GM21390 (cell line): ENCODE measurements around the gene RAB25.
"Not testable (repeated sequence)": the region's sequence is repeated elsewhere in the genome, so short reads cannot be mapped to it uniquely, and the experiment has no call there.

Experiments used
- ATAC-seq: cut with Tn5 transposase; IDR thresholded peaks from one replicate; pipeline ENCODE4 v1.9.1; 2021; ENCODE audit not compliant: unreplicated experiment

The RAB25 gene

DNA sequence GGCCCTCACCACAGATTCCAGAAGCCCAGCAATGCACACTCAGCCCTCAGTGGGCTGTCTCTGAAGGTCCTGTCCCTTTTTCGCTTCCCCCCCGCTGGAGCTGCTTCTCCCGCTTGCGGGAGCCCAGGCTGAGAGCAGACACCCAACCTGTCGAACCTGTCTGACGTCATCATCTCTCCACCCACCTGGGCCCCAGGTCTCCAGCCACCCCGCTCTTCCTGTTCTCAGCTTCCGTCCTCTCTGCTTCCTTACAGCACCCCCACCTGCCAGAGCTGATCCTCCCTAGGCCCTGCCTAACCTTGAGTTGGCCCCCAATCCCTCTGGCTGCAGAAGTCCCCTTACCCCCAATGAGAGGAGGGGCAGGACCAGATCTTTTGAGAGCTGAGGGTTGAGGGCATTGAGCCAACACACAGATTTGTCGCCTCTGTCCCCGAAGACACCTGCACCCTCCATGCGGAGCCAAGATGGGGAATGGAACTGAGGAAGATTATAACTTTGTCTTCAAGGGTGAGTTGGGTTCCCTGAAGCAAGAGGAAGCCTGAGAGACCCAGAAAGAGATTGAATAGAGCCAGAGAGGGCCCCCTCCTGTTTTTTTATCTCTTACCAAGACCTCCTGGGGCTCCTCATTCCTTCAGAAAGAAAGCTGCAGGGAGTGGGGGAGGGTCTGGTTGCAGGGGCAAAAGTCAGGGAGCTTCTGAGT lies at the start of gene RAB25:
Gene RAB25, plus strand, starts transcription at position 224 of the 700 bp plus-strand sequence. Its CDS starts 241 bp downstream, at position 465.
- ATAC-seq, result no peak

DNA sequence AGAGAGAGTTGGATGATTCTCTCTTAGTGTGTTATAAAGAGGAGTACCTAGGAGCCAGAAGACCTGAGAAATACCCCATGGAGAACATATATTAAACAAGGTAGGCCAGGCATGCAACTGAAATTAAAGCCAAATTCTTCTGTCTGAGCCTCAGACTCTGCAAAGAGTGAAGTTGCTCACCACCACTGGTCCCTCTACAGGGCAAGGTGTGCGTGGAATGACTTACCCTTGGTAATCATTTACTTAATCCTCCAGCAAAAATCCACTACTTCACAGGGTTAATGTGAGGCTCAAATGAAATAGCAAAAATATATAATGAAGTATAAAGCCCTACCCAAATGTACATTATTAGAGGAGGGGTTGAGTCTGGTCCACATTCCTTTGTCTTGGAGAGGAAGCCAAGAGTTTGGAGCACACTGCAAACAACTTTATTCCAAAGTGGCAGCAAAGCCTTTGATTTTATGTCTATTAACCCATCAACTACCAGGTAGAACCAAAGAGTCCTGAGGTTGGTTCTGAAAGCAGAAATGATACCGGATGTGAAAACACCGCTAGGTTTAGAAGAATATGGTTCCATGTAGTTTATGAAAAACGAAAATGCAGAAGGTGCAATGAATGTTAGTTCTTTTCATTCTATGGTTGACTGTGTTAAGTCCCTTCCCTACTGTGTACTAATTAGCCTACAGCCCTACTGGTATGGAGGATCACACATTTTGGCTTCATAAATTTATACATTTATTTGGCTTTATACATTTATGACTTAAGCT lies 48.7 kb upstream of the RAB25 start:
- ATAC-seq, result peak; percentile 87

DNA sequence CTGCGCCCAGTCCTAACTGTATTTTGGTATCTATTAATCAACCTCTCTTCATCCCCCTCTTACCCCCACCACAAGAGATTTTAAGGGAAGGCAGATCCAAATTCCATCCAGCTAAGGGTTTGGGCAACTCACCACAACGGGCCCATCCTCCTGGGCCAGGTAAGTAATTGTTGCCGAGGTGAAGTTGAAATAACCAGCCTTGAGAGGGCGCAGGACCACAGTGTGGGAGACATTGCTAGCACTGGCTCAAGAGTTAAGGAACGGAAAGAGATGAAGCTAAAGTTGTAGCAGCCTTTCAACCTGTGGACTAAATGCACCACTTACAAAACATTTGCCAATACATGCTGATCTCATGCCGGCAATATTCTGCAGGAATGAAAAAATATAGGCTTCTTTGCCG lies 46.1 kb upstream of the RAB25 start:
- no peak for ATAC-seq

DNA sequence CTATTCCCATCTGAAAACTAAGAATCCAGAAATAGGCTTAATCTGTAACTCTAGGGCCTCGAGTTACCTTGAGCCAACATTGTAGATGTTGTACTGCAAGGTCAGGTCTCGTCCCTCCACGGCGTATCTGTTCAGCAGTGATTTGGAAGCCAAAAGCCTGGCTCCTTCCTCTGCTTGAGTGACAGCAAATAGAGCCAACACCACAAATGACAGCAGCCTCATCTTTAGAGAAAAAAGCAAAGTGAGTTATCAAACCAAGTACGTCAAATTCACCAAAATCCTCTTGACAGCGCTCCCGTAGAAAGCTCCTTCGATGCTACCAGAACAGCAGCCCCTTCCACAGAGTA lies 41.0 kb upstream of the RAB25 start:
- no peak for ATAC-seq

DNA sequence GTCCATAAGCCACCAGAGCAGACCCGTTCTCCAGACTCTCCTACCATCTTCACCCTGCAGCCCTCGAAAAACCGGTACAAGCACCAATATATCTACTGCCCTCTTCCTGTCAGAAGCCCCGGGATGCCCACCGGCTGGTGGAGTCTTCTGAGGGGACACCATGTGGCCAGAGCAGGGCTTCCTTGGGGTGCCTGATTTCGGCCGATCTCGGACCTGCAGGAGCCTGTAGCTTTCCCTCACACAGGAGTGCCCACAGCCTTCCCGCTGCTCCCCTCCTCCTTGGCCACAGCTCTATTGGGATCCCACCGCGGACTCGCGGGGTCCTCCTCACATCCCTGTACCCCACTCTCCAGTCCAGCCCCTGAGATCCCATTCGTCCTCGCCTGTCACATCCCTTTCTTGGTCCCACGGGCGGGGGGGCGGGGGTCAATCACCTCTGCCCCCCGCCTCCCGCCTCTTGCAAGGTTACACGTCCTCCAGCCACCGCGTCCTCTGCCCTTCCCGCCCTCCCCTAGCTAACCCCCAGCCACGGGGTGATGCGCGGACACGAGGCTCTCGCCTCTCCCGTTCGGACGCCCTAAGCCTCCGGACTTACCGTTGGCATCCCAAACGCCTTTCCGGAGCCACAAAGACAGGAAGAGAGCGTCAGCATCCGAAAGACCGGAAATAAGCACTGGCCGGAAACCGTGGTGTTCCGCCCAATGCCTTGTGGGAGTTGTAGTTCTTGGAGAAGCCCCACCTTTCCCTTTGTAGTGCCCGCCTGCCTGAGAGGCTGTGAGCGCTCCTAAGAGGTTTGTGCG lies 40.5 kb upstream of the RAB25 start, which contains the start of gene SSR2:
Gene SSR2, minus strand, starts transcription at position 659 of the 800 bp plus-strand sequence. CDS start 784 bp downstream, outside the sequence.
- peak; percentile 96 for ATAC-seq

DNA sequence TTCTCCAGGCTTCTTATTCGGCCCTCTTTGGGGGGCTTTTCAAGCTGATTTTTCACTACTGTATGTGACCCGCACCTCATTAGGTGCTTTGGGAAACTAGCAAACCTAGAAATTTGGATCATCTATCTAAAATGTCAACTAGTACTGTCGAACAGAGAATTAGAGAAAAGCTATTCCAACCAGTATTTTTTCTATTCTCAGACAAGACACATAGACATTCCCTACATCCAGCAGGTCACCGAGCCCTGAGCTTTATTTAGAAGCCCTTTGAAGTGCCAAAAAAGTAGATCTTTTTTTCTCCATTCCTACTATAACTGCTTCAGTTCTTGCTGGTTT lies 39.9 kb upstream of the RAB25 start:
- ATAC-seq, result no peak

DNA sequence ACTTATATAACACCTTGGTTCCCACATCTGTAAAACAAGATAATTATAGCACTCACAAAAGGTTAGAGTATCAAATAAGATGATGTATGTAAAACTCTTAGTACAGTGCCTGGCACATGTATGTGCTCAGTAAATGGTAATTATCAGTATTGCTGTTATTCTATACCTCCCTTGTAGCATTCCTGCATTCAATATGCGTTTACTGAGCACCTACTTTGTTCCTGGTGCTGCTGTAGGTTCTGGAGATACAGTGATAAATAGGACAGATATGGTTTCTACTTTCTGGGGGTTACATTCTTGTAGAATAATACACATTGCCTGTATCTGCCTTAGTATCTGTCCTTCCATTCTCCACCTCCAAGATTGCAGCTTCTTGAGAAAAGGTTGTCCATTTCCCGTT lies 39.0 kb upstream of the RAB25 start:
- no peak for ATAC-seq

DNA sequence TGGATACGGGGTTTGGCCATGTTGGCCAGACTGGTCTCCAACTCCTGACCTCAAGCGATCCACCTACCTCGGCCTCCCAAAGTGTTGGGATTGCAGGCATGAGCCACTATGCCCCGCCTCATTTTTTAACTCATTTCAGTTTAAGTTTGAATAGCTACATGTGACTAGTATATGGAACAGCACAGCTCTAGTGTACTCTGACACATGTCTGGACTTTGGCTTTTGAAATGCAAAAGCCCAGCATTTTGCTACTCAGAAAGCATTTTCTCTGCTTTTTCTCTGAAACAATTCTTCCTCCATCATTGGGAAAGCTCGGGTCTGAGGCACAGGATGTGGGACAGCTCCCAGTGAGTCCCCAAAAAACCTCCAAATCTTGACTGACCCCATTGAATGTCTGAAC lies 36.2 kb upstream of the RAB25 start:
- ATAC-seq, result no peak

DNA sequence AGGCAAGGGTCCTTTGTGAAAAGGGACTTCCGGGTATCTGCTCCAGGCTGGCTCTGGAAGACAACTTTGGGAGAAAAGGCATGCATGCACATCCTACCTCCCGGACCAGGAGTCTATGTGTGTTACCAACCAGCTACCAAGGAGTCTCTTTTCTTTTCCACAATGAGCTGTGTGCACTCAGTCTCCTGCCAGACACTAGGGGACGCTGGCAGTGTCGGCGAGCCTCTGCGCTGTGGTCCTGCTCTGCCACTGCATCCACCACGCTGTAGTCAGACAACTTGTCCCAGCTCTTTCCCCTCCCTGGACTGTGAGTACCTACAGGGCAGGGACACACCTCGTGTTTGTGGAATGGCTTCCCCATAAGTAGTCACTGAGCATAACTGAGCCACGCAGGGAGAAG lies 35.1 kb upstream of the RAB25 start:
- ATAC-seq, result no peak

DNA sequence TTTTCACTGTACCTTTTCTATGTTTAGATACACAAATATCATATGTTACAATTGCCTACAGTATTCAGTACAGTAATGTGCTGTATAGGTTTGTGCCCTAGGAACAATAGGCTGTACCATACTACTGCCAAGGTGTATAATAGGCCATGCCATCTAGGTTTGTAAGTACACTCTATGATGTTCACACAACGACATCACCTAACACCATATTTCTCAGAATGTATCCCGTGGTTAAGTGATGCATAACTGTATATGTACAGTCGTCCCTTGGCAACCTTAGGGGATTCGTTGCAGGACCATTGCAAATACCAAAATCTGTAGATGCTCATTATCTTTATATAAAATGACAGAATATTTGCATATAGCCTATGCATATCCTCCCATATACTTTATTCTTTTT lies 34.4 kb upstream of the RAB25 start:
- ATAC-seq, result no peak

DNA sequence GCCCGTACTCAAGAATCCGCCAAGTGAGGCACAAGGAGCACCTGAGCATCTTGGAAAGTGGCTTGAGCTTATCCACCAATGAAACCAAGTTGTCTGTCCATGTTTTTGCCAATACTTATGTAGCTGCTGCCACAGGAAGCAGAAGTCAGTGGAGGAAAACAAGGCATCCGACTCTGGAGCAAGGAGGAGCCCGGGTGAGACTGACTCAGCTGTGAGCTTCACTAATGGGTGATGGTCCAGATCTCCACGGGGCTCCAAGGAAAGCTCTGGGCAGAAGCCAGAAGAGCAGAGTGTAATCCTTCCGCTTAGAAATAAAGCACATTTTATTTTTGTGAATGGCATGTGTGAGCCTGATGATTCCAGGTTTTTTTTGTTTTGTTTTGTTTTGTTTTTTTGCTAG lies 27.9 kb upstream of the RAB25 start:
- ATAC-seq, result no peak

DNA sequence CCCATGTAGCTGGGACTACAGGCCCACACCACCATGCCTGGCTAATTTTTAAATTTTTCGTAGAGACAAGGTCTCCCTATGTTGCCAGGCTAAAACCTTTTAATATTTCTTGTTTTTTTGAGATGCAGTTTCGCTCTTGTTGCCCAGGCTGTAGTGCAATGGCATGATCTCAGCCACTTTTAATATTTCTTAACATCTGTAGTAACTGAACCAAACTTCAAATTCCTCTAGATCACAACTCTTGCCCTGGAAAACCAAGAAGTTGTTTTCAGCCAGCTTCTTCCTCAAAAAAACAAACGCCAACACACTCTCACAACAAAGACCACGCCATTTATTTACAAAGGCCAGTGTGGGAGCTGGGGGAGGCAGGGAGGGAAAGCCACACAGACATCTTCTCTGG lies 26.0 kb upstream of the RAB25 start:
- not testable (repeated sequence) for ATAC-seq

DNA sequence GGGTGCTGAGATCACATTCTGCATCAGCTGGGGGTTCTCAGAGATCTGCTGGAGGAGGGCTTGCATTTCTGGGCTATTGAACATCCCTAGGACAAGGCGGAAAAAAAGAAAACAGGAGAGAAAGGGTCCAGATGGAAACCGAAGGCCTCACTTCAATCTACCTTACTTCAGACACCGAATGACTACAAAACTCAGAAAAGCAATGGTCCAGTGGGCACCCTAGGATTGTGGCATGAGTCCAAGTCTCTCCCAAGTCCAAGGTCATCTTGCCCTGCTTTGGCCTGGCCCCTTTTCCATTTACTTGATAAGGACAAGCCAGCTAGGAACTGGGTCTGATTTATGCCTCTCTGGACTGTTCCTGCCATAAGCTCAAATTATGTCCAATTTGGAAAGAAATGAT lies 18.1 kb upstream of the RAB25 start:
- no peak for ATAC-seq

DNA sequence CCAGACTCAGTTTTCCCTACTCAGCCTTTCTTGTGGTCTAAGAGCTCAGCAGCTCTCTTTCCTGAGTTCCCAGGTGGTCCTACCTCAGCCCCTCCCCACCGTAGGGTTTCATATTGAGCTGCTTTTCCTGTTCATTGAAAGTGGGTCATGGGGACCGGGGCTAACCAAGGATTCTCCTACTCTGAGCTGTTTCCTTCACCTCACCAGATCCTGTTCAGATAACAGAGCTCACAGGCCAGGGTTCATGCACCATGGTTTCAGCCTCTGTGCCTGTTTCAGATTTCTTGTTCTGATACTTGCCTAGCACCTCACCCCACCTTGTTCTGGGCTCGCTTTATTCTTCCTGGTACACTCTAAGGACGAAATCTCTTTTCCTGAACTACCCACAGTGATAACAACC lies 15.9 kb upstream of the RAB25 start:
- ATAC-seq, result no peak

DNA sequence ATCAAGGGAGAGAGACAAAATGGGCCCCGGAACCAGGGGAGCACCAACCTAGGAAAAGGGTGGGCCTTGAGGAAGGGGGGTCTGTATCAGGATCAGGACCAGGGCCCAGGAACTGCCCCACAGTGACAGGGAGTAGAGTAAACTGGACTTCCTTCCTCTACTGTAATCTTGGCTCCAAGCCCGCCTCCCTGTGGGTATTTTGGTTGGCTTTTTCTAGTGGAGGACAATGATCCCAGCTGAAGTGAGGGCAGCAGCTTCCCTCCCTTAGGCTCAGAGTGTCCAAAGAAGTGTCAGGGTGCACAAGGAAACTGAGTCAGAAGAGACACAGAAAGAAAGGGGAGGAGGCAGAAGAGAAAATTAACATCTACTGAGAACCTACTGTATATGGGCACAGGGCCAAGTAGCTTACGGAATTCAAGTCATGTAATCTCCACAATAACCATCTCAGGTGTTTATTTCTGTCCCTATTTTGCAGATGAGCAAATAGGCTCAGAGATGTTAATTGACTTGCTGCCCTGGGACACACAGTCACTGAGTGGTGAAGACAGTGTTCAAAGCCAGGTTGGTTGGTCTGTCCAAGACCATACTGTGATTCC lies 12.2 kb upstream of the RAB25 start:
- no peak for ATAC-seq

DNA sequence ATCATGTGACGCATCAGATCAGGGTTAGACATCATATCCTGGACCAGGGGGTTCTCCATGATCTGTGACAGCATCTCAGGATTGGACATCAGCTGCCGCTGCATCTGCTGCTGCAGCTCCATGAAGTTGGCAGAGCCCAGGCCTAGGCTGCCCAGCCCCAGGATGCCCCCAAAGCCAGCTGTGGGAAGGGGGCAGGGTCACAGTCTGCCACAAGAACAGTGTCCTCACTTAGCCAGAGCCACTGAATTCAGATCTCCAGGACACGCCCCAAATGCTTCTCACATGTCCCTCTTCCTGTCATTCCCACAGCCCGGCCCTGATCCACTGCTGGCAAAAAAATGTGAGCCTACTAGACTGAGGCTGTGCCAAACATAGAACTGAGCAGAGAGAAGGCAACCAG lies 10.6 kb upstream of the RAB25 start:
- no peak for ATAC-seq

DNA sequence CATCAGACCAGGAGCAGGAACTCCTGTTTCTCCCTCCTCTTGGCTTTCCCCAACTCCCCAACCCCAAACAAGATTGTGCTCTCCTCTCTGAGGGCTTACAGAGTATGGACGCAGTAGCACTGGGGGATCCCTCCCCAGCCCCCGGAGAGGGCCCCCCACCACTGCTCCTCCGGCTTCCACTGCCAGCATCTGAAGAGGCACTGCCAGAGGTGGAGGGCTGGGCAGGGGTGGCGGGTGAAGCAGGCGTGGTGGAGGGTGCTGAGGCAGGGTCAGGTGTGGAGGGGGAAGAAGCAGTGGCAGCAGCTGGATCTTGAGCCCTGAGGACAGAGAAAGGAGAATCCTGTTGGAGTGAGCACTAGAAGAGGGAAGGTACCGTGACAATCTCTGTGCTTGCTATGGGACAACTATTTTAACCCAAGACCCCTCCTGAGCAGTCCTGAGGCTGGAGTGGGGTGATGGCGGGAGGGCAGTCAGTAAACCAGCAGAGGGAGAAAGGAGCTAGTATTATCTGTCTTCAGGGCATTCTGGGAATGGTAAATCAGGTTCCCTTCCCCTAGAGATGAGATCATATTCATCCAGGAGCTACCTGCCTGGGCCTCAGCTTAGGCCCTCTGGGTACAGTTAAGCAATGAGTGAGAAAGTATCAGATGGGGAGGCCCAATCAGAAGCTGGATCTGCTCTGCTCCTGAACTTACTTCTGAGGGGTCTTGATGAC lies 9.8 kb upstream of the RAB25 start:
- no peak for ATAC-seq

DNA sequence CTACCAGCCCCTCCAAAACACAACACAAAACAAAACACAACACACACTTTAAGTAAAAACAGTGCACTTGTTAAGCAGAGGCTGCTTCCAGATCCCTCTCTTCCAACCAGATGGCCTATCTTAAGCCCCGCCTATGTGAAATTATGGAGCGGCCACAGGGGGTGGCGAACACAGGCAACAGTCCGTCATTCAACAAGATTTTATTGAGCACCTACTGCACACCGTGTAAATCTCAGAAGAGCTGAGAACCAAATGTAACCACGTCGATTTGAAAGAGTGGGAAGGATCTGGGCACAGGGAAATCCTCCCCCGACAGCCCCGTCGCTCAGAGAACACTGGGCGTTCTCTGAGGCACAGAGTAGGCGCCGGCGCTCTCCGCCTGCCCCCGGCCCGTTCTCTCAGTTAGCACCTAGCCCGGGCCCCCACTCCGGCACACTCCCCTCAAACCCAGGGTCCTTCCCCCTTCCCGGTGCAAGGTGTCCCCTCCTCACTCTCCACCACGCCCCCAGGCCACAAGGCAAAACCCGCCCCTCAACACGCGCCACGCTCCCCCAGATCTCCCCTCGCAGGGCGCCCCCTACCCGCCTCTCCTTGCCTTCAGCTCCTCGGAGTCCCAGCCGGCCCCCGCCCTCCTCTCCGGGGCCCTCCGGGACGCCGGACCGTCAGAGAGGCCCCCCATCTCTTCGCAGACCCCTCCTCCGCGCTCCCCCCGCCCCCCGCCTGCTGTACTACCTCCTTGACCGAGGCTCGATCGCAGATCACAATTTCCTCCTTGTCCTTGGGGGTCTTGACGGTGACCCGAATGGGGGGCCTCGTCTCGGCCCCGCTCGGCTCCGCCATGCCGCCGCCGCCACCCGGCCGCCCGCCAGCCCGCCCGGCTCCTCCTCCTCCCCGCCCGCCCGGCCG lies 7.8 kb upstream of the RAB25 start:
- no peak for ATAC-seq

DNA sequence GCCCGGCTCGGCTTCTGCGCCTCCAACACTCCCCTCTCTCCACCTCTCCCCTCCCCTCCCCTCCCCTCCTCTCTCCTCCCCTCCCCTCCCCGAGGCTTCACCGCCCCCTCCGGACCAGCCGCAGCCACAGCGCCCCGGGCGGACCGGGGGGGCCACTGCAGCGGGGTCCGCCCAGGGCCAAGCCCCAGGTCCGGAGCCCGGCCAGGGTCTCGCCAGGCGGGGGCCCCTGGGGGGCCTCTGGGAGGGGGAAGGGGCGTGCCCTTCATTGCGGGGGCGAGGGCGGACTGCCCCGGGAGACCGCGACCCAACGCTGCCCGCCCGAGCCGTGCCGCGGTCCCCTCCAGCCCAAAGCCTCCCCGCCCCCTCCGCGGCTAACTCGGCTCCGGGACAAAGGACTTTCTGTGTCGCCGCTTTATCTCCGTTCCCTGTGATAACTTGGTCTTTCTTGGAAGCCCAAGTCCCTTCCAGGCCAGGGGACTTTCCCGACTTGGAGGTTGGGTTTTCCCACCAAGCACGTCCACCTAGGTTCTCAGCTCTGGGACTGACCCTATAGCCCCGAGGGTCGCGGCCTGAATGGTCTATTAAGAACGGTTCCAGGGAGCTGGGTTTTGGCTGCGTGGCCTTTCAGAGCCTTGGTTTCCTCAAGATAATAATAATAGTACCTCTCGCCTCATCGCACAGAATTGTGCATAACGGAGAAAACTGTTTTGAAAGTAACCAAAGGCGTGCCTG lies 7.0 kb upstream of the RAB25 start, which contains the start of gene UBQLN4:
Gene UBQLN4, minus strand, starts transcription at position 31 of the 732 bp plus-strand sequence. CDS start 97 bp downstream, outside the sequence.
- ATAC-seq, result no peak
